Hepatocyte (in vitro differentiated cells): Measurements from ENCODE around the gene STIM1.

ENCODE experiments used
- EZH2 ChIP-seq: fragments of 200-600 bp; sonication (generic); IDR thresholded peaks from 2 replicates; pipeline ENCODE4 v1.6.1; 2016; ENCODE audit warnings: antibody characterized with exemption, mild to moderate bottlenecking, borderline replicate concordance
- TF ChIP-seq, protein P1 (sequence below): fragments of 200-600 bp; sonication (generic); IDR thresholded peaks from 2 replicates; pipeline ENCODE4 v1.5.1; 2016; ENCODE audit warnings: antibody characterized with exemption, mild to moderate bottlenecking; ENCODE audit not compliant: poor library complexity

- TF ChIP-seq, protein P1, sequence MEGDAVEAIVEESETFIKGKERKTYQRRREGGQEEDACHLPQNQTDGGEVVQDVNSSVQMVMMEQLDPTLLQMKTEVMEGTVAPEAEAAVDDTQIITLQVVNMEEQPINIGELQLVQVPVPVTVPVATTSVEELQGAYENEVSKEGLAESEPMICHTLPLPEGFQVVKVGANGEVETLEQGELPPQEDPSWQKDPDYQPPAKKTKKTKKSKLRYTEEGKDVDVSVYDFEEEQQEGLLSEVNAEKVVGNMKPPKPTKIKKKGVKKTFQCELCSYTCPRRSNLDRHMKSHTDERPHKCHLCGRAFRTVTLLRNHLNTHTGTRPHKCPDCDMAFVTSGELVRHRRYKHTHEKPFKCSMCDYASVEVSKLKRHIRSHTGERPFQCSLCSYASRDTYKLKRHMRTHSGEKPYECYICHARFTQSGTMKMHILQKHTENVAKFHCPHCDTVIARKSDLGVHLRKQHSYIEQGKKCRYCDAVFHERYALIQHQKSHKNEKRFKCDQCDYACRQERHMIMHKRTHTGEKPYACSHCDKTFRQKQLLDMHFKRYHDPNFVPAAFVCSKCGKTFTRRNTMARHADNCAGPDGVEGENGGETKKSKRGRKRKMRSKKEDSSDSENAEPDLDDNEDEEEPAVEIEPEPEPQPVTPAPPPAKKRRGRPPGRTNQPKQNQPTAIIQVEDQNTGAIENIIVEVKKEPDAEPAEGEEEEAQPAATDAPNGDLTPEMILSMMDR = no peak
- TF ChIP-seq EZH2 = no peak
Observed at GRCh38 chr11:4061700-4062099, 206.2 kb downstream of the STIM1 start.
